Measurements from ENCODE around the gene CHAC1. TPM values are rescaled to one million over a fixed set of nuclear protein-coding genes. Genes with fewer than 3 reads are reported as not detected.

CHAC1 gene
- total RNA-seq, 4 donors from 2014 or later = 0.76 to 16.1 (median 6.4) TPM

DNA sequence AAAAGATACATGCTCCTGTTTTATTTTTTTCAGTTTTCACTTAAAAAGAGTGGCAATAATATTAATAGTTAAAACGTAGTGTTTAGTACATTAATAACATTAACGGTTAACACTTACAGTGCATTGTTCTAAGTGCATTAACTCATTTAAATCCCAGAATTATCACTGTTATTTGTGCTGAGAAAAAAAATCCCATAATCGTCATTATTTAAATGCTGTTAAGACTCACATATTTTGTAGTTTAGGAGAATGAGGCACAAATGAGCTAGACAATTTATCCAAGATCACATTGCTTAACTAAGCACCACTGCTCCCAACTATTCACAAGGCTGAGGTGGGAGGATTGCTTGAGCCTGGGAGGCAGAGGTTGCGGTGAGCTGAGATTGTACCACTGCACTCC lies 34.9 kb downstream of the CHAC1 start:
- H3K27me3 ChIP-seq = no peaks in the 10 kb centered on the region
- no peak for DNase-seq
- TF ChIP-seq POLR2A (IDR thresholded peaks at IDR 0.05) = no peak
- TF ChIP-seq, protein P1, sequence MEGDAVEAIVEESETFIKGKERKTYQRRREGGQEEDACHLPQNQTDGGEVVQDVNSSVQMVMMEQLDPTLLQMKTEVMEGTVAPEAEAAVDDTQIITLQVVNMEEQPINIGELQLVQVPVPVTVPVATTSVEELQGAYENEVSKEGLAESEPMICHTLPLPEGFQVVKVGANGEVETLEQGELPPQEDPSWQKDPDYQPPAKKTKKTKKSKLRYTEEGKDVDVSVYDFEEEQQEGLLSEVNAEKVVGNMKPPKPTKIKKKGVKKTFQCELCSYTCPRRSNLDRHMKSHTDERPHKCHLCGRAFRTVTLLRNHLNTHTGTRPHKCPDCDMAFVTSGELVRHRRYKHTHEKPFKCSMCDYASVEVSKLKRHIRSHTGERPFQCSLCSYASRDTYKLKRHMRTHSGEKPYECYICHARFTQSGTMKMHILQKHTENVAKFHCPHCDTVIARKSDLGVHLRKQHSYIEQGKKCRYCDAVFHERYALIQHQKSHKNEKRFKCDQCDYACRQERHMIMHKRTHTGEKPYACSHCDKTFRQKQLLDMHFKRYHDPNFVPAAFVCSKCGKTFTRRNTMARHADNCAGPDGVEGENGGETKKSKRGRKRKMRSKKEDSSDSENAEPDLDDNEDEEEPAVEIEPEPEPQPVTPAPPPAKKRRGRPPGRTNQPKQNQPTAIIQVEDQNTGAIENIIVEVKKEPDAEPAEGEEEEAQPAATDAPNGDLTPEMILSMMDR (IDR thresholded peaks at IDR 0.05) = no peak
- H3K27ac ChIP-seq = no peak overlapping the region
- no peak overlapping the region for H3K4me3 ChIP-seq
- no peaks in the 10 kb centered on the region for H3K9me3 ChIP-seq
- WGBS, 2 donors = 88 to 93% methylated on average over 4 of the region's 4 CpGs
- peaks cover 0 to 13% (median 0%) of the 10 kb centered on the region in 3 donors for H3K4me1 ChIP-seq
- intact Hi-C loops (cut with DNase I) = no loop called here
- peaks cover 18 to 96% (median 45%) of the 10 kb centered on the region in 3 donors for H3K36me3 ChIP-seq

DNA sequence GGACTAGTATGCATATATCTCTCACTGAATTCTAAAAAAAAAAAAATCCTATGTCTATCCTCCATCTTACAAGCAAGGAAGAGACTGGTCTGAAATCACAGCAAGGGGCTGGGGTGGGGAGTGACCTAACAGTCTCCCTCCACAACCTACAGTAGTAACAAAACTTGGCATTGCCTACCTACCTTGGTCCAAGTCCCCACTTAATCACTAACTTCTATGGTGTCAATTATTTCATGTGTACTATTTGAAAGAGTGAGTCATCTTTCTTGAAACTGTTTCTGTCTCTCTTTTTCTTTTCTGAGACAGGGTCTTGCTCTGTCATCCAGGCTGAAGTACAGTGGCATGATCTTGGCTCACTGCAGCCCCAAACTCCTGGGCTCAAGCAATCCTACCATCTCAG lies 36.8 kb downstream of the CHAC1 start:
- peaks cover 6 to 95% (median 25%) of the 10 kb centered on the region in 3 donors for H3K36me3 ChIP-seq
- no peak for DNase-seq
- no peak overlapping the region for H3K4me3 ChIP-seq
- H3K9me3 ChIP-seq = no peaks in the 10 kb centered on the region
- no peak for TF ChIP-seq POLR2A (IDR thresholded peaks at IDR 0.05)
- TF ChIP-seq, protein P1 (IDR thresholded peaks at IDR 0.05) = no peak
- peaks cover 0 to 16% (median 0%) of the 10 kb centered on the region in 3 donors for H3K4me1 ChIP-seq
- intact Hi-C loops (cut with DNase I) = no loop called here
- no peak overlapping the region for H3K27ac ChIP-seq
- no peaks in the 10 kb centered on the region for H3K27me3 ChIP-seq

DNA sequence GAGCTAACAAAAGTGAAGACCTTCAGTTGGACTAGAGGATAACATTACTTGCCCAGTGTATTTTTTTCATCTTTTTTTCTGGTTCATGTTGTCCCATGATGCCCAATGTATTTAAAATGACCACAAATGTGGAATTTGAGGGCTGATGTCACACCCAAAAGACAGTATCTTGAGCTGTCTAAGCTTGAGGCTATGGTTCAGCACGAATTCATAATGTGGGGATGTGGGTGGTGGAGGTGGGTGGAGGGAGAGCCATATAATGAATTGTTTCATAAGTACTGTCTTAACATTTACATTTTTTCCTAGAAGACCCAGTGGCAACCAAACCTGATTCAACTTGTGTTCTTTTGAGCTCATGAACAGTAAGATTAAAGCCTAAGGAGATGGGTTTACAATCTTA lies 37.5 kb downstream of the CHAC1 start:
- no peak for TF ChIP-seq POLR2A (IDR thresholded peaks at IDR 0.05)
- TF ChIP-seq, protein P1 (IDR thresholded peaks at IDR 0.05) = no peak
- Histone ChIP-seq H3K27me3 (no peaks in the 10 kb centered on the region), H3K4me1 (peaks cover 0 to 16% (median 0%) of the 10 kb centered on the region in 3 donors), H3K4me3 (no peak overlapping the region), H3K27ac (no peak overlapping the region), H3K9me3 (no peaks in the 10 kb centered on the region), H3K36me3 (peaks cover 8 to 95% (median 22%) of the 10 kb centered on the region in 3 donors)
- WGBS, 2 donors = 0% methylated on average over 1 of the region's 1 CpG
- intact Hi-C loops (cut with DNase I) = no loop called here
- DNase-seq = no peak

DNA sequence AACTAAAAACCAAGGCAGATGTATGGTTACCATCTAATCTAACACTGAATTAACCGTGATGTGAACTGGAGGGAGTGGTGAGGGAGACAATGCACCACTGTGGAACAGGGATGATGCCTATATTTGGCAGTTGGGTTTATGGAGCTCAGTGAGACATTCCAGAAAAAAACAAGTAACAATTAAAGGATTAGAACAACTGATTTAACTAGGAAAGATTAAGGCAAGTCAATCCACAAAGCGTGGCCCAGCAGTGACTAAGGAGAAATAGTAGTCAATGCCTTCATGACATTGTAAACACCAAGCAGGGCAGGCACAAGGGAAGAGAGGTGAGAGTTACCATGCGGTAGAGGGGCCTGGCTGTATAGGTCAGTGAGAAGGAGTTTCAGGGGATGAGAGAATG lies 38.1 kb downstream of the CHAC1 start:
- H3K27ac ChIP-seq = no peak overlapping the region
- H3K4me3 ChIP-seq = no peak overlapping the region
- intact Hi-C loops (cut with DNase I) = no loop called here
- H3K9me3 ChIP-seq = no peaks in the 10 kb centered on the region
- DNase-seq = no peak
- no peak for TF ChIP-seq POLR2A (IDR thresholded peaks at IDR 0.05)
- TF ChIP-seq, protein P1 (IDR thresholded peaks at IDR 0.05) = no peak
- H3K4me1 ChIP-seq = peaks cover 0 to 16% (median 0%) of the 10 kb centered on the region in 3 donors
- no peaks in the 10 kb centered on the region for H3K27me3 ChIP-seq
- 76 to 80% methylated on average over 3 of the region's 3 CpGs for WGBS, 2 donors
- peaks cover 10 to 95% (median 22%) of the 10 kb centered on the region in 3 donors for H3K36me3 ChIP-seq

DNA sequence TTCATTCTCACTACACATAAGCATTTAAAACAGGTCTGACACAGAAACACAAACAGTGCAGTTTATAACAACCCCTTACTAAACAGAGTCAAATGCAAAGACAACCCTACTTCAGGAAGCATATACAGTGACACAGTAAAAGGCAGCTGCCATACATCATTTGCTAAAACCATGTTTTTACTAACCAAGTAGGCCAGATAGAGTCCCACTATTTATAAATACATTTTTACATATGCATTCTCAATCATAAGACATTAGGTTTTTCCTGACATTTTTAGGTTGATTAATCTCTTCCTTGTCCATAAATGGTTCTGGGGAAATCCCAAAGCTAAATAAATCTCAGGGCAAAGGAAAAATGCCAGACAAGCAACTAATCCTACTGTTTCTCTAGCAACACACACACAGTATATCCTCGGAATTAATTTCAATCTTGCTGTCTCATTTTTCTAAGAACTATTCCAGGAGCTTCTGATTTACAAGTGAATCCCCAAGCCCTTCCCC lies 39.0 kb downstream of the CHAC1 start:
- DNase-seq = no peak
- Histone ChIP-seq H3K27me3 (no peaks in the 10 kb centered on the region), H3K4me3 (no peak overlapping the region), H3K4me1 (peaks cover 0 to 16% (median 0%) of the 10 kb centered on the region in 3 donors), H3K36me3 (peaks cover 10 to 95% (median 22%) of the 10 kb centered on the region in 3 donors), H3K27ac (no peak overlapping the region), H3K9me3 (no peaks in the 10 kb centered on the region)
- TF ChIP-seq, protein P1 (IDR thresholded peaks at IDR 0.05) = no peak
- no peak for TF ChIP-seq POLR2A (IDR thresholded peaks at IDR 0.05)
- intact Hi-C loops (cut with DNase I) = no loop called here
- 27 to 28% methylated on average over 1 of the region's 1 CpG for WGBS, 2 donors
